ENCODE results near the gene ZNF665. TPM values are rescaled to one million over a fixed set of nuclear protein-coding genes. Genes with fewer than 3 reads are reported as not detected.

Gene ZNF665
- total RNA-seq, 1 experiment from 2014 or later = 0.77 TPM

DNA sequence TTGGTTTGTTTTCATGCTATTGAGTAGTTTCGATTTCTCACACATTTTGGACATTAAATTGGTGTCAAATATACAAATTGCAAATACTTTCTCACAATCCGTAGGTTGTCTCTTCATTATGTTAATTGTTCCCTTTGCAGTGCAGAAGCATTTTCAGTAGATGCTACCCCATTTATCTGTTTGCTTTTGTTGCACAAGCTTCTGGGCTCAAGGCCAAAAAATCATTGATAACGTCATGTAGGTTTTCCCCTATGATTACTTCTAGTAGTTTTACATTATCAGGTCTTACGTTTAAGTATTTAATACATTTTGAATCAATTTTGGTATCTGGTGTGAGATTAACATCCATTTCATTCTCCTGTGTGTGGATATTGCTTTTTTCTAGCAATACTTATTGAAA lies 20.3 kb downstream of the ZNF665 start:
- CTCF ChIA-PET = no interaction called here
- peaks cover 41% of the 10 kb centered on the region for H3K9me3 ChIP-seq (ENCODE audit: low read length)
- POLR2A ChIA-PET (ENCODE audit: unreplicated experiment) = no interaction called here
- peaks cover 9% of the 10 kb centered on the region; the same call in 1 of the 2 replicates for H3K36me3 ChIP-seq (ENCODE audit: low read depth, low read length)
- H3K79me2 ChIP-seq (ENCODE audit: low read length) = no peaks in the 10 kb centered on the region
- H3K4me3 ChIP-seq (ENCODE audit: low read length) = no peak overlapping the region
- no peaks in the 10 kb centered on the region for H3F3A ChIP-seq (ENCODE audit: low read length, unreplicated experiment)
- intact Hi-C loops (cut with micrococcal nuclease) = no loop called here
- DNase-seq (no peak), ATAC-seq (no peak)
- no peak overlapping the region for H2AFZ ChIP-seq (ENCODE audit: low read length)
- no peak overlapping the region for H3K9ac ChIP-seq (ENCODE audit: low read length)
- BruUV-seq (replicated peaks) = no TSS peak
- H3K27ac ChIP-seq (ENCODE audit: low read length) = no peak overlapping the region
- H3K27me3 ChIP-seq (ENCODE audit: low read length) = no peaks in the 10 kb centered on the region
- no peak overlapping the region for H3K4me2 ChIP-seq (ENCODE audit: low read length)
- TF ChIP-seq EZH2 (IDR thresholded peaks at IDR 0.05; ENCODE audit: low read length, unreplicated experiment) = no peak
- no peak for TF ChIP-seq EZH2phosphoT487 (IDR thresholded peaks at IDR 0.05; ENCODE audit: borderline replicate concordance, low read length)
- TF ChIP-seq, protein P1, sequence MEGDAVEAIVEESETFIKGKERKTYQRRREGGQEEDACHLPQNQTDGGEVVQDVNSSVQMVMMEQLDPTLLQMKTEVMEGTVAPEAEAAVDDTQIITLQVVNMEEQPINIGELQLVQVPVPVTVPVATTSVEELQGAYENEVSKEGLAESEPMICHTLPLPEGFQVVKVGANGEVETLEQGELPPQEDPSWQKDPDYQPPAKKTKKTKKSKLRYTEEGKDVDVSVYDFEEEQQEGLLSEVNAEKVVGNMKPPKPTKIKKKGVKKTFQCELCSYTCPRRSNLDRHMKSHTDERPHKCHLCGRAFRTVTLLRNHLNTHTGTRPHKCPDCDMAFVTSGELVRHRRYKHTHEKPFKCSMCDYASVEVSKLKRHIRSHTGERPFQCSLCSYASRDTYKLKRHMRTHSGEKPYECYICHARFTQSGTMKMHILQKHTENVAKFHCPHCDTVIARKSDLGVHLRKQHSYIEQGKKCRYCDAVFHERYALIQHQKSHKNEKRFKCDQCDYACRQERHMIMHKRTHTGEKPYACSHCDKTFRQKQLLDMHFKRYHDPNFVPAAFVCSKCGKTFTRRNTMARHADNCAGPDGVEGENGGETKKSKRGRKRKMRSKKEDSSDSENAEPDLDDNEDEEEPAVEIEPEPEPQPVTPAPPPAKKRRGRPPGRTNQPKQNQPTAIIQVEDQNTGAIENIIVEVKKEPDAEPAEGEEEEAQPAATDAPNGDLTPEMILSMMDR (conservative IDR thresholded peaks at IDR 0.05; ENCODE audit: low read depth, low read length) = no peak
- no peaks in the 10 kb centered on the region for H3K4me1 ChIP-seq (ENCODE audit: insufficient read depth, low read length)
- no peaks in the 10 kb centered on the region for H4K20me1 ChIP-seq (ENCODE audit: low read length)
- H3K9me2 ChIP-seq (replicated peaks; ENCODE audit: low read length) = no peaks in the 10 kb centered on the region

DNA sequence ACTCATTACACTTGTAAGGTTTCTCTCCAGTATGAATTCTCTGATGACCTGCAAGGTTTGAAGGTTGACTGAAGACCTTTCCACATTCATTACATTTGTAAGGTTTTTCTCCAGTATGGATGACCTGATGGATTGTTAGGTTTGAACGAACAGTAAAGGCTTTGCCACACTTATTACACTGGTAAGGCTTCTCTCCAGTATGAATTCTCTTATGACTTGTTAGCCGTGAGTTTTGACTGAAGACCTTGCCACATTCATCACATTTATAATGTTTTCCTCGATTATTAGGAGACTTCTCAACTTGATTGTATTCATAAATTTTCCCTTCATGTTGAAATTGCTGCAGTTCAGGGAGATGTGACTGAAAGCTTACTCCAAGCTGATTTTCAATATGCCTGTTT lies 27.5 kb downstream of the ZNF665 start:
- DNase-seq = no peak
- H3K9ac ChIP-seq (ENCODE audit: low read length) = no peak overlapping the region
- H3K36me3 ChIP-seq (ENCODE audit: low read depth, low read length) = peaks cover 18% of the 10 kb centered on the region; the same call in 1 of the 2 replicates
- no peak for TF ChIP-seq EZH2phosphoT487 (IDR thresholded peaks at IDR 0.05; ENCODE audit: borderline replicate concordance, low read length)
- TF ChIP-seq, protein P1 (conservative IDR thresholded peaks at IDR 0.05; ENCODE audit: low read depth, low read length) = no peak
- no peak for TF ChIP-seq EZH2 (IDR thresholded peaks at IDR 0.05; ENCODE audit: low read length, unreplicated experiment)
- no TSS peak for BruUV-seq (replicated peaks)
- H3K4me1 ChIP-seq (ENCODE audit: insufficient read depth, low read length) = no peaks in the 10 kb centered on the region
- H4K20me1 ChIP-seq (ENCODE audit: low read length) = no peaks in the 10 kb centered on the region
- H3K27me3 ChIP-seq (ENCODE audit: low read length) = no peaks in the 10 kb centered on the region
- H3K9me2 ChIP-seq (replicated peaks; ENCODE audit: low read length) = no peaks in the 10 kb centered on the region
- no peak overlapping the region for H3K27ac ChIP-seq (ENCODE audit: low read length)
- CTCF ChIA-PET = no interaction called here
- peaks cover 53% of the 10 kb centered on the region for H3K9me3 ChIP-seq (ENCODE audit: low read length)
- POLR2A ChIA-PET (ENCODE audit: unreplicated experiment) = no interaction called here
- ATAC-seq = no peak
- no peak overlapping the region for H3K4me2 ChIP-seq (ENCODE audit: low read length)
- intact Hi-C loops (cut with micrococcal nuclease) = no loop called here
- no peak overlapping the region for H3K4me3 ChIP-seq (ENCODE audit: low read length)
- no peaks in the 10 kb centered on the region for H3K79me2 ChIP-seq (ENCODE audit: low read length)
- H2AFZ ChIP-seq (ENCODE audit: low read length) = no peak overlapping the region
- no peaks in the 10 kb centered on the region for H3F3A ChIP-seq (ENCODE audit: low read length, unreplicated experiment)

DNA sequence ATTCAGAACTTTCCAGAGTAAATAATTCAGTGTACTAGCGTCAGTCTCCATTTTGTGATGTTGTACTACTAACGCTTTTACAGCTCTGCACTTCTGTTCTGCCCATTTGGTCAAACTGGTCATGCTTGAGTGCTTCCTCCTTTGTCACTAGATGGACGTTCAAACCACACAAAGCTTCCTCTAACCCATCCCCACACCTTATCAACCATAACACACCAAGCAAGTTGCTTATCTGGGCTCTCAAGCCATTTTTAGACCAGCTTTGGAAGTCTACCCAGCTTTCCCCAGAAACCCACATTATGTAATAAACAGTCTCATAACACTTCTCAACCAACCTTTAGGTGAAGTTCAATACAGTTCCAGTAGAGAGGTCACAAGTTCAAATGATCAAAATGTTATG lies 32.0 kb downstream of the ZNF665 start:
- H2AFZ ChIP-seq (ENCODE audit: low read length) = no peak overlapping the region
- H3K36me3 ChIP-seq (ENCODE audit: low read depth, low read length) = peaks cover 12% of the 10 kb centered on the region; the same call in 1 of the 2 replicates
- no peaks in the 10 kb centered on the region for H3K9me2 ChIP-seq (replicated peaks; ENCODE audit: low read length)
- H3K27me3 ChIP-seq (ENCODE audit: low read length) = no peaks in the 10 kb centered on the region
- H3K4me1 ChIP-seq (ENCODE audit: insufficient read depth, low read length) = 0 out of 2 replicates have a peak, but pooled peaks cover 10% of the 10 kb centered on the region
- no peak overlapping the region for H3K9ac ChIP-seq (ENCODE audit: low read length)
- no peak overlapping the region for H3K27ac ChIP-seq (ENCODE audit: low read length)
- intact Hi-C loops (cut with micrococcal nuclease) = no loop called here
- TF ChIP-seq EZH2phosphoT487 (IDR thresholded peaks at IDR 0.05; ENCODE audit: borderline replicate concordance, low read length) (no peak), EZH2 (IDR thresholded peaks at IDR 0.05; ENCODE audit: low read length, unreplicated experiment) (no peak)
- TF ChIP-seq, protein P1 (conservative IDR thresholded peaks at IDR 0.05; ENCODE audit: low read depth, low read length) = no peak
- ATAC-seq (no peak), DNase-seq (no peak)
- H3K4me3 ChIP-seq (ENCODE audit: low read length) = no peak overlapping the region
- no peaks in the 10 kb centered on the region for H3F3A ChIP-seq (ENCODE audit: low read length, unreplicated experiment)
- no peaks in the 10 kb centered on the region for H4K20me1 ChIP-seq (ENCODE audit: low read length)
- no TSS peak for BruUV-seq (replicated peaks)
- H3K9me3 ChIP-seq (ENCODE audit: low read length) = peaks cover 45% of the 10 kb centered on the region
- H3K4me2 ChIP-seq (ENCODE audit: low read length) = no peak overlapping the region
- ChIA-PET CTCF (no interaction called here), POLR2A (ENCODE audit: unreplicated experiment) (no interaction called here)
- H3K79me2 ChIP-seq (ENCODE audit: low read length) = peaks cover 16% of the 10 kb centered on the region
